Naive thymus-derived CD4-positive, alpha-beta T cell (primary cell): ENCODE measurements around the gene CACNB1. TPM values are rescaled to one million over a fixed set of nuclear protein-coding genes. Genes with fewer than 3 reads are reported as not detected.

Source experiments
- ATAC-seq: fragments of 150-1000 bp; cut with Tn5 transposase; 2 replicates; pipeline ENCODE4 v1.10.0; 2021; ENCODE audit warnings: mild to moderate bottlenecking, moderate library complexity
- CTCF ChIA-PET: fragments of 350-600 bp; sonication (Branson Sonifier 250); formaldehyde crosslinking; loops from one replicate; lab custom pipeline; 2021; ENCODE audit warnings: antibody characterized with exemption; lab: Charles Lee
- POLR2A ChIA-PET: fragments of 350-600 bp; sonication (Branson Sonifier 250); formaldehyde crosslinking; loops from one replicate; lab custom pipeline; 2021; ENCODE audit warnings: antibody characterized with exemption, inconsistent platforms; lab: Charles Lee
- DNase-seq, 9 donors: peaks; one replicate each; pipeline versions ENCODE4 v3.0.0 to v3.0.0-alpha.2; 2020 to 2022; ENCODE audit warnings: mixed read lengths in 1 of 9
- H3K27ac ChIP-seq: one replicate; pipeline ENCODE4 v1.7.0; 2013; ENCODE audit warnings: mild to moderate bottlenecking, low read depth, low read length, moderate library complexity
- H3K27me3 ChIP-seq, 2 donors: one replicate each; pipeline ENCODE4 v1.7.0; 2013; ENCODE audit warnings: low read length in 2 of 2, mild to moderate bottlenecking in 2 of 2, moderate library complexity in 2 of 2; ENCODE audit not compliant: control insufficient read depth in 2 of 2, insufficient read depth in 2 of 2
- H3K36me3 ChIP-seq, 3 experiments: 1 replicate in 2 of 3; 2 replicates in 1 of 3; pipeline ENCODE4 v1.7.0; 2013; ENCODE audit warnings: low read length in 3 of 3, mild to moderate bottlenecking in 3 of 3, moderate library complexity in 1 of 3; ENCODE audit not compliant: insufficient read depth in 3 of 3, control insufficient read depth in 2 of 3
- H3K4me1 ChIP-seq, 2 donors: one replicate each; pipeline ENCODE4 v1.7.0; 2013; ENCODE audit warnings: low read length in 2 of 2, mild to moderate bottlenecking in 2 of 2, moderate library complexity in 1 of 2; ENCODE audit not compliant: control insufficient read depth in 2 of 2, insufficient read depth in 2 of 2
- H3K4me3 ChIP-seq: 2 replicates; pipeline ENCODE4 v1.7.0; 2013; ENCODE audit warnings: mild to moderate bottlenecking, low read length
- H3K9me3 ChIP-seq, 3 experiments: 1 replicate in 2 of 3; 2 replicates in 1 of 3; pipeline ENCODE4 v1.7.0; 2013; ENCODE audit warnings: low read length in 3 of 3; ENCODE audit not compliant: control insufficient read depth in 2 of 3
- H3K27ac Mint-ChIP-seq, 9 donors: one replicate each; pipeline ENCODE4 v1.8.0; 2020 to 2022; ENCODE audit warnings: mixed read lengths in 9 of 9, mild to moderate bottlenecking in 8 of 9, moderate library complexity in 5 of 9, inconsistent platforms in 2 of 9
- H3K27me3 Mint-ChIP-seq, 5 donors: one replicate each; pipeline ENCODE4 v1.8.0; 2021 to 2022; ENCODE audit warnings: mixed read lengths in 5 of 5, mild to moderate bottlenecking in 1 of 5
- H3K36me3 Mint-ChIP-seq, 5 donors: one replicate each; pipeline ENCODE4 v1.8.0; 2020 to 2022; ENCODE audit warnings: mixed read lengths in 5 of 5, mild to moderate bottlenecking in 3 of 5, inconsistent platforms in 1 of 5
- H3K4me1 Mint-ChIP-seq, 7 donors: one replicate each; pipeline ENCODE4 v1.8.0; 2020 to 2022; ENCODE audit warnings: mixed read lengths in 7 of 7, mild to moderate bottlenecking in 3 of 7, inconsistent platforms in 1 of 7
- H3K4me3 Mint-ChIP-seq, 10 donors: one replicate each; pipeline ENCODE4 v1.8.0; 2020 to 2022; ENCODE audit warnings: mild to moderate bottlenecking in 10 of 10, mixed read lengths in 10 of 10, moderate library complexity in 6 of 10, inconsistent platforms in 2 of 10
- H3K9me3 Mint-ChIP-seq, 11 donors: one replicate each; pipeline ENCODE4 v1.8.0; 2020 to 2022; ENCODE audit warnings: mixed read lengths in 11 of 11, mild to moderate bottlenecking in 4 of 11, inconsistent platforms in 1 of 11, moderate library complexity in 1 of 11
- intact Hi-C, 2 donors: fragments of 100-400 bp; cut with micrococcal nuclease; formaldehyde crosslinking; loops; one replicate each; pipeline ENCODE4 v1.15.1; 2023
- polyA plus RNA-seq, 2 donors: library from polyadenylated mRNA; unstranded; fragments of 300-500 nt; fragmentation: Illumina TruSeq; gene quantifications; one replicate each; pipeline ENCODE4 v1.2.3, GENCODE V29; 2021
- total RNA-seq, 6 experiments: library from RNA in 5 of 6; stranded (reverse) in 5 of 6; gene quantifications; 1 replicate in 5 of 6; 2 replicates in 1 of 6; pipeline ENCODE4 v1.2.3 and lab custom pipeline; 2021 to 2026

Gene CACNB1
- total RNA-seq (10 to 100 TPM; 10.7 to 22.0 (median 12.8) TPM), polyA plus RNA-seq (1 to 10 TPM in 1 of 2 donors, under 1 TPM in 1; 0.39 to 1.9 TPM), total RNA-seq (lab: John Stamatoyannopoulos, UW) (13.6 reads per million, percentile 42 among the genes with 10 or more reads in this experiment)

DNA sequence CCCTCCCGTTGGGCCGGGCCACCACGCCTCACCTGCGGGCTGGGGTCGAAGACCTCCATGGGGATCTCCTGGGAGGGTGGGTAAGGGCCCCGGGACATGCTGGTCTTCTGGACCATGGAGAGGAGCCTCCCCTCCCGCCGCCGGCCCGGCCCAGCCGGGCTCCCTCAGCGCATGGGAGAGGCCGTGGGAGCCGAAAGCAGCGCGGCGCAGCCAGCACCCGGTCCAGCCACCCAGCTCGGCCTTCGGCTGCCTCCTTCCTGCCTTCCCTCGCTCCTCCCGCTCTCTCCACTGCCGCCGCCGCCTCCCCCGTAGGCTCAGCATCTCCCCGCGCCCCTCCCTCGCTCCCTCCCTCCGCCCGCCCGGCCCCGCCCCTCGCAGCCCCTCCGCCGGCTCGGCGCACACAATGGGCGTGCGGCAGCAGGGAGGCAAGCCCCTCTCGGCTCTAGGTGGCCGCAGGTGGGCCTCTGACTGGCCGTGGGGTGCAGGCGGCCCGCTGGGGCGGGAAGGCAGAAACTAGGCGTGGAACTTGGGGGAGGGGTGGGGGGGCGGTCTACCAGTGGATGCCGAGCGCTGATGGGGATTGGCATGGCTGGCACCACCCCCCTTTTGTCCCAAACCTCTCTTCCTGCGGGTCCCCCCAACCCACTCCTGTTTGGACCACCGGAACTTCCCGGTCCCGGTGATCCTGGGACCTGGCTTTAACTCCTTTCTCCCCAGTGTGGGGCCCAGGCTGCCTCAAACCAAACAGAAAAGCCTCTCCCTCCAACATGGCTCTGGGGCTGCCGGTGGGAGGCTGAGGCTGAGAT lies at the start of gene CACNB1:
TSS of gene CACNB1 (minus strand) at position 290 of the 806 bp plus-strand sequence. CDS start at position 116, 174 bp downstream.
- intact Hi-C loops, result loop anchor here (1.0 to 2.0 kb wide), 3 partner anchors 33 to 327 kb away; partner anchors contain the start of gene LASP1 (in 1 of the 2)
- Mint-ChIP-seq H3K27me3 (no peaks in the 10 kb centered on the region), H3K4me3 (peak within 1 kb of the TSS; percentile 87 to 98 (median 92)), H3K36me3 (peaks cover 1 to 23% (median 14%) of the 10 kb centered on the region in 5 donors), H3K9me3 (no peaks in the 10 kb centered on the region), H3K27ac (peak within 1 kb of the TSS; percentile 77 to 100 (median 99)), H3K4me1 (peaks cover 40 to 69% (median 58%) of the 10 kb centered on the region in 7 donors)
- Histone ChIP-seq H3K27ac (peak within 1 kb of the TSS; percentile 72), H3K36me3 (peaks cover 9 to 11% (median 11%) of the 10 kb centered on the region in 3 experiments), H3K9me3 (no peaks in the 10 kb centered on the region), H3K27me3 (no peaks in the 10 kb centered on the region), H3K4me3 (peak within 1 kb of the TSS; percentile 64), H3K4me1 (peaks cover 43% of the 10 kb centered on the region in 2 donors)
- ATAC-seq (peak; percentile 49), DNase-seq (peak; percentile 27 to 76 (median 50))
- ChIA-PET CTCF (interaction anchor here (2.0 kb wide), 1 partner anchor 47 kb away, joined by 8 read pairs; no protein-coding TSS in a partner anchor), POLR2A (interaction anchor here (1.2 kb wide), 1 partner anchor 343 kb away, joined by 5 read pairs; the partner anchor contains the start of gene RPL23)

DNA sequence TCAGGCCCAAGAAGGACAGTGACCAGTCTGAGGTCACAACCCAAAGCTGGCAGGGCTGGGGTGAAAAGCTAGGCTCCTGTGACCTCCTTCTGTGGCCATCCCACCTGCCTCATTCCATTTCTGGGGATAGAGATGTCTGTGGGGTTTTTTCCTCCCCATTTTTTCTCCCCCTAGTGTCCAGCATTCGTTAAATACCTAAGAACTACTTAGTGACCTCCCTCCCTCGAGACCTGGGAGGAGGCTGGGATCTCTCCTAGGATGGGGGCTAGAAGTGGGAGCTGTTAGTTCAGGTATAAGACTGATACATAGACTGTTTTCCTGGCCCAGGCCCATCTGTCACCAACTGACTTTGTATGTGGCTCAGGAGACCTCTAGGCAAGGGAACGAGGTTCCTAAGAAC lies 48.8 kb upstream of the CACNB1 start:
- H3K4me1 Mint-ChIP-seq, result peaks cover 5 to 14% (median 10%) of the 10 kb centered on the region in 7 donors
- no peak overlapping the region for H3K4me3 ChIP-seq
- intact Hi-C loops, result no loop called here
- ChIA-PET CTCF (interaction anchor here (2.3 to 14.0 kb wide), 3 partner anchors 31 to 46 kb away, joined by 7 to 285 read pairs (median 14); partner anchors contain the start of gene RPL19), POLR2A (interaction anchor here (2.3 to 3.2 kb wide), 2 partner anchors 39 to 44 kb away, joined by 9 to 28 read pairs; no protein-coding TSS in a partner anchor)
- H3K36me3 ChIP-seq, result no peaks in the 10 kb centered on the region
- no peak overlapping the region for H3K27ac Mint-ChIP-seq
- no peak for ATAC-seq
- no peak overlapping the region for H3K4me3 Mint-ChIP-seq
- DNase-seq, result no peak
- H3K9me3 ChIP-seq, result no peaks in the 10 kb centered on the region
- no peak overlapping the region for H3K27ac ChIP-seq
- H3K27me3 ChIP-seq, result no peaks in the 10 kb centered on the region
- peaks cover 0 to 2% (median 0%) of the 10 kb centered on the region in 5 donors for H3K27me3 Mint-ChIP-seq
- no peaks in the 10 kb centered on the region for H3K36me3 Mint-ChIP-seq
- H3K4me1 ChIP-seq, result peaks cover 5 to 10% of the 10 kb centered on the region in 2 donors
- peaks cover 0 to 1% (median 0%) of the 10 kb centered on the region in 11 donors for H3K9me3 Mint-ChIP-seq

DNA sequence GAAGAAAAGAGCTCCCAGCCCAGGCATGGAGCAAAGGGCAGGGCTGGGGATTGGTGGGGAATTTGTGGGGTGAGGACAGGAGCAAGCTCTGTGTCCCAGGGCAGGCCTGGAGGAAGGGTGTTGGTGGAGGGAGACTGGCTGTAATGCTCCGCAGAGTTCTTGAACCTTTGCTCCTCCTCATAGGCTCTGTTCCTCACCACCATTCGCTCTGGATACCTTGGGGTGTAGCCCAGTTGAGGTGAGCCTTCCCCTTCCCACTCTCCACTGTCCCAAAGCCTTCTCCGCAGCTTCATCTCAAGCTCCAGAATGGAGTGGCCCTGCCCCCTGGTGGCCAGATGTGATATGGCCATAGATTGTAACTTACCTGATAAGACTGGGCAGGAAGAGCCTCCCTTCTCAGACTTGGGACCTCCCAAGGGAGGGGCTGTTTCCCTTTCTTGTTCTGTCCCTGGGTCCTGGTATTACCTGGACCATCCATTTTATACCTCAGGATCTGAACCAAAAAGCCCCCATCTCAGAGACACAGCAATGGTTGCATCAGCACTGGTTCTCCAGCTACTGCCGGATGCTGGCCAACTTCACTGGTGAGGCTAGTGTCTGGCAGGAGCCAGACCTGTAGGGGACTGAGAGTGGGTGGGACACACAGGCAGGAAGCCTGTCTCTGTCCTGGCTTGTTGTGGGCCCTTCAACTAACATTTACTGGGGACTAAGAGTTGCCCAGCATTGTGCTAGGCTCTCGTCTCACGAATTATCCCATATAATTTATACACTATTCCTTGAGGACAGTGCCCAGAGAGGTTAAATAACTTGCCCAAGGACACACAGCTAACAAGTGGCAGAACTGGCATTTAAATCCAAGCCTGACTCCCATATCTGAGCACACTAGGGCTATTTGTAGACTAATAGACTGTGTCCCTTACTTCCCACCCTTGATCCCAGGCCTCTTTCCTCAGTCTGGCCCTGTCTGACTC lies 47.4 kb upstream of the CACNB1 start:
- H3K4me3 Mint-ChIP-seq, result peak overlapping the region in 5 of 10 donors; percentile 12 to 61 (median 38)
- Histone ChIP-seq H3K36me3 (no peaks in the 10 kb centered on the region), H3K27me3 (no peaks in the 10 kb centered on the region), H3K9me3 (no peaks in the 10 kb centered on the region), H3K27ac (no peak overlapping the region), H3K4me3 (no peak overlapping the region), H3K4me1 (peaks cover 6 to 10% of the 10 kb centered on the region in 2 donors)
- H3K27me3 Mint-ChIP-seq, result peaks cover 0 to 4% (median 0%) of the 10 kb centered on the region in 5 donors
- DNase-seq, result peak; percentile 74 to 85 (median 81)
- intact Hi-C loops, result loop anchor here (1.0 to 2.0 kb wide), 4 partner anchors 10 to 262 kb away; no protein-coding TSS in a partner anchor
- peaks cover 0 to 1% (median 0%) of the 10 kb centered on the region in 11 donors for H3K9me3 Mint-ChIP-seq
- peak overlapping the region in 6 of 9 donors; percentile 5 to 87 (median 66) for H3K27ac Mint-ChIP-seq
- POLR2A ChIA-PET, result interaction anchor here (0.6 to 3.2 kb wide), 5 partner anchors 9 to 70 kb away, joined by 3 to 28 read pairs (median 9); partner anchors contain the start of gene RPL19
- no peaks in the 10 kb centered on the region for H3K36me3 Mint-ChIP-seq
- peak; percentile 96 for ATAC-seq
- CTCF ChIA-PET, result interaction anchor here (0.6 to 14.0 kb wide), 23 partner anchors 7 to 1653 kb away, joined by 3 to 285 read pairs (median 4); partner anchors contain the start of genes ARL5C, CACNB1 and RPL19
- H3K4me1 Mint-ChIP-seq, result peaks cover 7 to 16% (median 11%) of the 10 kb centered on the region in 7 donors

DNA sequence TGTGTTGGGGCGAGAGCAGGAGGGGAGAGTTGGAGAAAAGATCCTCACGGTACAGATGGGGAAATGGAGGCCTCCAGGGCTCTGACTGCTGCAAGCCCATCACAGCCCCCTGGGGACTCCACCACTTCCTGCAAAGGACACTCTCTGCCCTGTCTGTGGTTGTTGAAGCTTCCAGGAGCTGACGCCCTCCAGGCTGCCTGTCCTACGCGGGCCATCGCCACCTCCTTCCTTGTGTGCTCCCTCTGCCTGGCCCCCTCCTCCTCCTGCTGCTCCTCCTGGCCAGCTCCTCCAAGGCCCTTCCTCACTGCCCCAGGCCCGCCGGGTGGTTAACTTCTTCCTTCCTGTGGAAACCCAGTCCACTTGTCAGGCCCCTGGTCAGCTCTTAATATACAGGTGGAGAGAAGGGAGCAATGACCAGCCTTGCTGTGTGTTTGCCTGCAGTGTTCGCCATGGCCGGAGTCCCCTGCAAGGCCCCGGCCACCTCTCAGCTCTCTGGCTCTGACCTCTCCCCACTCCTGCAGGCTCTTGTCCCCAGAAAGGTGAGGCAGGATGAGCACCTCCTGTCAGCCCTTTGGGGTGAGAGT lies 46.6 kb upstream of the CACNB1 start:
- H3K36me3 ChIP-seq, result no peaks in the 10 kb centered on the region
- intact Hi-C loops, result loop anchor here (1.0 to 2.0 kb wide), 4 partner anchors 9 to 261 kb away; no protein-coding TSS in a partner anchor
- Mint-ChIP-seq H3K27me3 (peaks cover 0 to 4% (median 0%) of the 10 kb centered on the region in 5 donors), H3K27ac (peak overlapping the region in 2 of 9 donors; percentile 12 to 46), H3K36me3 (no peaks in the 10 kb centered on the region), H3K9me3 (peaks cover 0 to 1% (median 0%) of the 10 kb centered on the region in 11 donors), H3K4me3 (no peak overlapping the region), H3K4me1 (peaks cover 14 to 23% (median 18%) of the 10 kb centered on the region in 7 donors)
- no peak overlapping the region for H3K27ac ChIP-seq
- peaks cover 14 to 17% of the 10 kb centered on the region in 2 donors for H3K4me1 ChIP-seq
- CTCF ChIA-PET, result interaction anchor here (0.6 to 14.0 kb wide), 19 partner anchors 8 to 661 kb away, joined by 3 to 285 read pairs (median 5); partner anchors contain the start of genes CACNB1 and RPL19
- POLR2A ChIA-PET, result interaction anchor here (1.3 to 3.2 kb wide), 4 partner anchors 8 to 44 kb away, joined by 6 to 28 read pairs (median 12); partner anchors contain the start of gene RPL19
- no peak for ATAC-seq
- no peak overlapping the region for H3K4me3 ChIP-seq
- no peaks in the 10 kb centered on the region for H3K9me3 ChIP-seq
- H3K27me3 ChIP-seq, result no peaks in the 10 kb centered on the region
- DNase-seq, result no peak

DNA sequence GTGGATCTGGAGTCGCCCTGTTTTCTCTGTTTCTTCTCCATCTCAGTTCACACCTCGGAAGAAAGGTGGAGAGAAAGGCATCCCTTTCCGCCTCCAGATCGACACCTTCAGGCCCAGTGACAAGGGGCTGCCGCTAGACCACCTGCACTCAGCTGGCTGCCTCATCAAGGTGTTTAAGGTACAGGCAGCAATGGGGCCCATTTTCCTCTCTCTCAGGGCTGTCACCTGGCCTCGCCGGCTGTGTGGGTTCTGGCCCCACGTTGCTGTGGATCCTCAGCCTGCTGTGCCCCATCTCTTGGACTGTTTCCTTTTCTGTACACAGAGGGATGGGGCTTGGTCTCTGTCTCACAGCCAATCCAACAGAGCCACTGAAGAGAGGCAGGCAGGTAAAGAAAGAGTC lies 45.7 kb upstream of the CACNB1 start:
- no peak for DNase-seq
- no peaks in the 10 kb centered on the region for H3K9me3 ChIP-seq
- ChIA-PET POLR2A (interaction anchor here (1.4 kb wide), 1 partner anchor 34 kb away, joined by 4 read pairs; no protein-coding TSS in a partner anchor), CTCF (interaction anchor here (0.6 to 14.0 kb wide), 7 partner anchors 20 to 716 kb away, joined by 3 to 285 read pairs (median 3); no protein-coding TSS in a partner anchor)
- intact Hi-C loops, result no loop called here
- Mint-ChIP-seq H3K27me3 (peaks cover 0 to 4% (median 0%) of the 10 kb centered on the region in 5 donors), H3K9me3 (no peaks in the 10 kb centered on the region), H3K36me3 (no peaks in the 10 kb centered on the region), H3K27ac (no peak overlapping the region), H3K4me3 (no peak overlapping the region), H3K4me1 (peaks cover 18 to 31% (median 25%) of the 10 kb centered on the region in 7 donors)
- no peak for ATAC-seq
- H3K4me1 ChIP-seq, result peaks cover 20 to 25% of the 10 kb centered on the region in 2 donors
- H3K27ac ChIP-seq, result no peak overlapping the region
- H3K4me3 ChIP-seq, result no peak overlapping the region
- H3K27me3 ChIP-seq, result no peaks in the 10 kb centered on the region
- H3K36me3 ChIP-seq, result no peaks in the 10 kb centered on the region
